ENCODE measurements around the gene C1orf35. TPM values are rescaled to one million over a fixed set of nuclear protein-coding genes. Genes with fewer than 3 reads are reported as not detected.
"Not testable (repeated sequence)": the region's sequence is repeated elsewhere in the genome, so short reads cannot be mapped to it uniquely, and the experiment has no call there.

The C1orf35 gene
- total and polyA plus RNA-seq, 9 donors = 2.8 to 29.3 (median 21.0) TPM

GRCh38 chr1:228117335-228117734 is 14.2 kb upstream of the C1orf35 start:
- intact Hi-C loops (cut with DNase I) = no loop called here
- no peaks in the 10 kb centered on the region for H3K36me3 ChIP-seq
- 96 to 98% (median 96%) methylated on average over 4 of the region's 4 CpGs for WGBS, 3 donors

GRCh38 chr1:228114827-228115226 is 11.7 kb upstream of the C1orf35 start:
- Histone ChIP-seq H3K36me3 (no peaks in the 10 kb centered on the region), H3K4me1 (ENCODE audit: insufficient read depth) (peaks cover 5% of the 10 kb centered on the region), H3K27me3 (no peaks in the 10 kb centered on the region), H3K27ac (no peak overlapping the region), H3K4me3 (no peak overlapping the region), H3K9me3 (no peaks in the 10 kb centered on the region)
- DNase-seq = no peak
- intact Hi-C loops (cut with DNase I) = no loop called here
- TF ChIP-seq EP300 (IDR thresholded peaks at IDR 0.05) = no peak
- no peak for TF ChIP-seq POLR2A (IDR thresholded peaks at IDR 0.05)
- no peak for TF ChIP-seq CTCF (IDR thresholded peaks at IDR 0.05)
- WGBS, 3 donors = 58 to 64% (median 59%) methylated on average over 3 of the region's 3 CpGs

More at GRCh38 chr1:228117335-228117734, 14.2 kb upstream of the C1orf35 start:
- no peak for DNase-seq
- no peaks in the 10 kb centered on the region for H3K27me3 ChIP-seq
- no peaks in the 10 kb centered on the region for H3K4me1 ChIP-seq (ENCODE audit: insufficient read depth)
- H3K27ac ChIP-seq = no peak overlapping the region
- no peak overlapping the region for H3K4me3 ChIP-seq
- no peak for TF ChIP-seq POLR2A (IDR thresholded peaks at IDR 0.05)
- TF ChIP-seq EP300 (IDR thresholded peaks at IDR 0.05) = no peak
- TF ChIP-seq CTCF (IDR thresholded peaks at IDR 0.05) = no peak
- H3K9me3 ChIP-seq = no peaks in the 10 kb centered on the region

GRCh38 chr1:228112617-228113016 is 9.5 kb upstream of the C1orf35 start:
- H3K36me3 ChIP-seq = no peaks in the 10 kb centered on the region
- no peak overlapping the region for H3K27ac ChIP-seq
- DNase-seq = no peak
- intact Hi-C loops (cut with DNase I) = no loop called here
- no peaks in the 10 kb centered on the region for H3K9me3 ChIP-seq
- H3K4me1 ChIP-seq (ENCODE audit: insufficient read depth) = peaks cover 5% of the 10 kb centered on the region
- no peak overlapping the region for H3K4me3 ChIP-seq
- H3K27me3 ChIP-seq = no peaks in the 10 kb centered on the region
- 85 to 97% (median 86%) methylated on average over 1 of the region's 1 CpG for WGBS, 3 donors
- TF ChIP-seq EP300 (IDR thresholded peaks at IDR 0.05) = no peak
- TF ChIP-seq CTCF (IDR thresholded peaks at IDR 0.05) = no peak
- TF ChIP-seq POLR2A (IDR thresholded peaks at IDR 0.05) = no peak

- Histone ChIP-seq H3K9me3 (no peaks in the 10 kb centered on the region), H3K4me3 (no peak overlapping the region), H3K27ac (no peak overlapping the region), H3K4me1 (ENCODE audit: insufficient read depth) (peaks cover 5% of the 10 kb centered on the region), H3K27me3 (no peaks in the 10 kb centered on the region), H3K36me3 (no peaks in the 10 kb centered on the region)
- 89 to 94% (median 92%) methylated on average over 7 of the region's 7 CpGs for WGBS, 3 donors
- intact Hi-C loops (cut with DNase I) = no loop called here
- TF ChIP-seq CTCF (IDR thresholded peaks at IDR 0.05) (no peak), POLR2A (IDR thresholded peaks at IDR 0.05) (no peak), EP300 (IDR thresholded peaks at IDR 0.05) (no peak)
- no peak for DNase-seq
These were observed 9.0 kb upstream of the C1orf35 start for GRCh38 chr1:228112167-228112566.

GRCh38 chr1:228111315-228111714 is 8.2 kb upstream of the C1orf35 start:
- H3K27me3 ChIP-seq; DNase-seq; H3K4me1 ChIP-seq (ENCODE audit: insufficient read depth); H3K4me3 ChIP-seq; intact Hi-C loops (cut with DNase I); H3K27ac ChIP-seq; H3K9me3 ChIP-seq; H3K36me3 ChIP-seq: not testable (repeated sequence)
- 94 to 98% (median 95%) methylated on average over 6 of the region's 6 CpGs for WGBS, 3 donors
